ENCODE measurements around the gene SPAG17. TPM values are rescaled to one million over a fixed set of nuclear protein-coding genes. Genes with fewer than 3 reads are reported as not detected.

SPAG17 gene
- total RNA-seq, 1 donor from 2014 or later, result 0.30 TPM

DNA sequence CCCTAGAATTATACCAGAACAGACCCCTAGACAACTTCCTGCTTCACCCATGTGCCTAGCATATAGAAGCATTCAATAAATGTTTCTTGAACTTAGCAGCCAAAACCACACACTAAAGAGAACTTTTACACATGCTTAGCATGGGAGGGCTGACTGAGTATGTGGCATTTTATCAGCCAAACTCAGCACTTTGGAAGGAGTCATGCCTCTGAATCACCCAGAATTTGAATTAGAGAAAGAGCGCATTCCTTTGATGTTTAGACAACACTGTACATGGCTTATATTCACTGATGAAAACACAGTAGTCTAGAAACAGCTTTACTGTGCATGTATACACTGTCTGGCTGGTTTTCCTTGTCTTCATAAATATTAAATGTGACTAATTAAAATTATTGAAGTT, 26.1 kb downstream of the SPAG17 start:
- Mint-ChIP-seq H3K27me3 (ENCODE audit: low read depth) (no peaks in the 10 kb centered on the region), H3K4me3 (ENCODE audit: unreplicated experiment) (no peak overlapping the region), H3K36me3 (ENCODE audit: low read depth) (no peaks in the 10 kb centered on the region), H3K27ac (ENCODE audit: unreplicated experiment) (peak overlapping the region; percentile 84), H3K9me3 (ENCODE audit: low read depth) (no peaks in the 10 kb centered on the region), H3K4me1 (ENCODE audit: low read depth) (peaks cover 55% of the 10 kb centered on the region)
- TF ChIP-seq, protein P1, sequence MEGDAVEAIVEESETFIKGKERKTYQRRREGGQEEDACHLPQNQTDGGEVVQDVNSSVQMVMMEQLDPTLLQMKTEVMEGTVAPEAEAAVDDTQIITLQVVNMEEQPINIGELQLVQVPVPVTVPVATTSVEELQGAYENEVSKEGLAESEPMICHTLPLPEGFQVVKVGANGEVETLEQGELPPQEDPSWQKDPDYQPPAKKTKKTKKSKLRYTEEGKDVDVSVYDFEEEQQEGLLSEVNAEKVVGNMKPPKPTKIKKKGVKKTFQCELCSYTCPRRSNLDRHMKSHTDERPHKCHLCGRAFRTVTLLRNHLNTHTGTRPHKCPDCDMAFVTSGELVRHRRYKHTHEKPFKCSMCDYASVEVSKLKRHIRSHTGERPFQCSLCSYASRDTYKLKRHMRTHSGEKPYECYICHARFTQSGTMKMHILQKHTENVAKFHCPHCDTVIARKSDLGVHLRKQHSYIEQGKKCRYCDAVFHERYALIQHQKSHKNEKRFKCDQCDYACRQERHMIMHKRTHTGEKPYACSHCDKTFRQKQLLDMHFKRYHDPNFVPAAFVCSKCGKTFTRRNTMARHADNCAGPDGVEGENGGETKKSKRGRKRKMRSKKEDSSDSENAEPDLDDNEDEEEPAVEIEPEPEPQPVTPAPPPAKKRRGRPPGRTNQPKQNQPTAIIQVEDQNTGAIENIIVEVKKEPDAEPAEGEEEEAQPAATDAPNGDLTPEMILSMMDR (IDR thresholded peaks at IDR 0.05), result no peak
- DNase-seq (ENCODE audit: low spot score), result no peak

DNA sequence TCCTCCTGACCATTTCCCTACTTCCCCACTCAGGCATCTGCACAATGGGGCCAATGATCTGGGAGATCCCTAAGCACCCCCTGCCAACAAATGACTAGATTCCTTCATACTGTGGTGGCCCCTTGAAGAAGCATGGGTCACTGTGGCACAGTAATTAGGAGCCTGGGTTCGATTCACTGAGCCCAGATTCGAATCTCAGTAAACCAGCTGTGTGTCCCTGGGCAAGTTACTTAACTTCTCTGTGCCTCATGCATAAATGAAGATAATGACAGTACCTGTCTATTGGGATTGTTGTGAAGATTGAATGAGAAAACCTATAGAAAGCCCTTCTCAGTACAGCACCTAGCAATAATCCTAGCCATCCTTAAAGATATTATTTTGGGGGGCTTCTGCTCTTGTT, 27.5 kb downstream of the SPAG17 start:
- Mint-ChIP-seq H3K9me3 (ENCODE audit: low read depth) (no peaks in the 10 kb centered on the region), H3K4me1 (ENCODE audit: low read depth) (peaks cover 55% of the 10 kb centered on the region), H3K27me3 (ENCODE audit: low read depth) (no peaks in the 10 kb centered on the region), H3K27ac (ENCODE audit: unreplicated experiment) (no peak overlapping the region), H3K4me3 (ENCODE audit: unreplicated experiment) (no peak overlapping the region), H3K36me3 (ENCODE audit: low read depth) (no peaks in the 10 kb centered on the region)
- TF ChIP-seq, protein P1 (IDR thresholded peaks at IDR 0.05), result no peak
- no peak for DNase-seq (ENCODE audit: low spot score)

DNA sequence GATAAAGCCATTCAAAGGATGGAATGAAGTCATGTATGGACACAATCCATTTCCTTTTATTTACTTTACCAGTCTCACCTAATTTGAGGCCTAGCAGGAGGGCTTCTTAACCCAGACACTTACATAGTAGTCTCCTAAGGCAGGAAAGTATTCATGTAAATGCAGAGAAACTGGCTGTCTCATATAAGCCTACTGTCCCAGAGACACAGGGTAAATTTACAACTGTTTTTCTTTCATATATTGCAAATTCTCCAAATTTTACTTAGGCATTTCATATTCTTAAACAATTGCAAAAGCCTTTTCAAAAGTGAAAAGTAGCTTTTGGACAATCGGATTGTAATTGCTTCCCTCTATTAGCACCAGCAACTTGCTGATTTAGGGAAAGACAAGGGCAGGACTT, 29.9 kb downstream of the SPAG17 start:
- Mint-ChIP-seq H3K27ac (ENCODE audit: unreplicated experiment) (no peak overlapping the region), H3K9me3 (ENCODE audit: low read depth) (no peaks in the 10 kb centered on the region), H3K27me3 (ENCODE audit: low read depth) (no peaks in the 10 kb centered on the region), H3K4me3 (ENCODE audit: unreplicated experiment) (no peak overlapping the region), H3K4me1 (ENCODE audit: low read depth) (peaks cover 50% of the 10 kb centered on the region), H3K36me3 (ENCODE audit: low read depth) (no peaks in the 10 kb centered on the region)
- no peak for DNase-seq (ENCODE audit: low spot score)
- TF ChIP-seq, protein P1 (IDR thresholded peaks at IDR 0.05), result no peak

DNA sequence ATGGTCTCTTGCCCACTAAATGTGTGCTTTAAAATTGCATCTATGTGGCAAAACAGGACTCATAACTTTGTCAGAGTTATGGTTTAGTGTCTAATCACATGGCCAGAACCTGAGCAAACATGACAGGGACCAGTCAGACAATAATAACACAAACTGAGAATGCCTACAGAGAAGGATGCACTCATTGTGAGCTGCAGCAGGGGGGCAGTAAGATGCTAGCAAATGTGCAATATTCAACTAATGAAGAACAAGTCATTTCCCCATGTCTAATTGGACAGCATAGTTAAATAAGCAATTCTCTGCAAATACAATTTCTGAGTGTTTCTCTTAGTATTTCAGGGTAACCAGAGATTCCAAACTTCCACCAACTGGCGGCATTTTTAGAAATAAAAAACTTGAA, 30.8 kb downstream of the SPAG17 start:
- Mint-ChIP-seq H3K36me3 (ENCODE audit: low read depth) (no peaks in the 10 kb centered on the region), H3K4me3 (ENCODE audit: unreplicated experiment) (no peak overlapping the region), H3K9me3 (ENCODE audit: low read depth) (no peaks in the 10 kb centered on the region), H3K27ac (ENCODE audit: unreplicated experiment) (no peak overlapping the region), H3K4me1 (ENCODE audit: low read depth) (peaks cover 43% of the 10 kb centered on the region), H3K27me3 (ENCODE audit: low read depth) (no peaks in the 10 kb centered on the region)
- no peak for DNase-seq (ENCODE audit: low spot score)
- TF ChIP-seq, protein P1 (IDR thresholded peaks at IDR 0.05), result peak; percentile 79

DNA sequence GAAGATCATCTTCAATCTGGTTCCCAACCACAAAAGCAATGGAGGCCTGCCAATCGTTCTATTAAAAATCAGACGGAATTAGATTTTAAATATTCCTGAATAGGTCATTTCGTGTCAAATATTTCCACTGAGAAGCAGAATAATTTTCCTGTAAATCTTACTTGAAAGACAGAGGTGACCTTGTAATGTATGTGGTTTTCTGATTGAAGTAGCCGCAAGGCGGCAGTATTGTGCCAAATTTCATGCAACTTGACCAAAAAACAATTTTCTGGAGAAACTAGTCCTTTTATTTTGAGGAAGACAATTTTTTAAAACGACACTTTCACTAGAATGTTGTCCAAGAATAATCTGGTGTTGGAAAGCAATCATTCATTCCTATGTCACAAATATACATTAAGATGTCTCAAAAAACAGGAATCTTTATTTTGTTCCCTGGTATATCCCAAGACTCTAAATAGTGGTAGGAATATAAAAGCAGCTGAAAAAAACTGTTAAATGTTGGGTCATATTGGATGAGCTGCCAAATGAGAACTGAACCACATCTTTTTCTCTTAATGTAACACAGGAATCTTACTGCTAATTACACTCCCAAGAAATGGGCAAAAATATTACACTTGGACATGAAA, 33.6 kb downstream of the SPAG17 start:
- no peak overlapping the region for H3K4me3 Mint-ChIP-seq (ENCODE audit: unreplicated experiment)
- no peaks in the 10 kb centered on the region for H3K36me3 Mint-ChIP-seq (ENCODE audit: low read depth)
- H3K27me3 Mint-ChIP-seq (ENCODE audit: low read depth), result no peaks in the 10 kb centered on the region
- no peak overlapping the region for H3K27ac Mint-ChIP-seq (ENCODE audit: unreplicated experiment)
- DNase-seq (ENCODE audit: low spot score), result no peak
- TF ChIP-seq, protein P1 (IDR thresholded peaks at IDR 0.05), result peak; percentile 97
- H3K9me3 Mint-ChIP-seq (ENCODE audit: low read depth), result no peaks in the 10 kb centered on the region
- H3K4me1 Mint-ChIP-seq (ENCODE audit: low read depth), result peaks cover 45% of the 10 kb centered on the region

Data from chondrocyte (in vitro differentiated cells).